ENCODE measurements around the gene NUDT22. TPM values are rescaled to one million over a fixed set of nuclear protein-coding genes. Genes with fewer than 3 reads are reported as not detected.

The NUDT22 gene
- total RNA-seq, 1 experiment from 2014 or later, result 72.4 TPM

- TF ChIP-seq, protein P1, sequence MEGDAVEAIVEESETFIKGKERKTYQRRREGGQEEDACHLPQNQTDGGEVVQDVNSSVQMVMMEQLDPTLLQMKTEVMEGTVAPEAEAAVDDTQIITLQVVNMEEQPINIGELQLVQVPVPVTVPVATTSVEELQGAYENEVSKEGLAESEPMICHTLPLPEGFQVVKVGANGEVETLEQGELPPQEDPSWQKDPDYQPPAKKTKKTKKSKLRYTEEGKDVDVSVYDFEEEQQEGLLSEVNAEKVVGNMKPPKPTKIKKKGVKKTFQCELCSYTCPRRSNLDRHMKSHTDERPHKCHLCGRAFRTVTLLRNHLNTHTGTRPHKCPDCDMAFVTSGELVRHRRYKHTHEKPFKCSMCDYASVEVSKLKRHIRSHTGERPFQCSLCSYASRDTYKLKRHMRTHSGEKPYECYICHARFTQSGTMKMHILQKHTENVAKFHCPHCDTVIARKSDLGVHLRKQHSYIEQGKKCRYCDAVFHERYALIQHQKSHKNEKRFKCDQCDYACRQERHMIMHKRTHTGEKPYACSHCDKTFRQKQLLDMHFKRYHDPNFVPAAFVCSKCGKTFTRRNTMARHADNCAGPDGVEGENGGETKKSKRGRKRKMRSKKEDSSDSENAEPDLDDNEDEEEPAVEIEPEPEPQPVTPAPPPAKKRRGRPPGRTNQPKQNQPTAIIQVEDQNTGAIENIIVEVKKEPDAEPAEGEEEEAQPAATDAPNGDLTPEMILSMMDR (conservative IDR thresholded peaks at IDR 0.05; ENCODE audit: low read depth, low read length), result no peak
- no peak for TF ChIP-seq EZH2 (IDR thresholded peaks at IDR 0.05; ENCODE audit: borderline replicate concordance, low read depth, low read length, poor library complexity, severe bottlenecking)
- peaks cover 20% of the 10 kb centered on the region for H3K4me1 ChIP-seq (ENCODE audit: insufficient read depth, low read length, poor library complexity, severe bottlenecking)
- H3K9me3 ChIP-seq (ENCODE audit: low read depth, low read length, poor library complexity, severe bottlenecking), result no peaks in the 10 kb centered on the region
- no peak for DNase-seq (ENCODE audit: low spot score)
- no peaks in the 10 kb centered on the region for H3K36me3 ChIP-seq (ENCODE audit: insufficient read depth, low read length, poor library complexity, severe bottlenecking)
- BruUV-seq (replicated peaks), result no TSS peak
- H3K27me3 ChIP-seq (replicated peaks; ENCODE audit: insufficient read depth, low read depth, low read length, poor library complexity), result no peaks in the 10 kb centered on the region
- intact Hi-C loops (cut with micrococcal nuclease; ENCODE audit: unreplicated experiment), result no loop called here
- POLR2A ChIA-PET (ENCODE audit: low non-redundant PET), result no interaction called here
- no peak overlapping the region for H3K4me3 ChIP-seq (ENCODE audit: low read depth, low read length, poor library complexity, severe bottlenecking)
- H3K27ac ChIP-seq (ENCODE audit: low read depth, low read length, poor library complexity, severe bottlenecking), result no peak overlapping the region
- CTCF ChIA-PET, result no interaction called here
These were observed 47.0 kb upstream of the NUDT22 start for GRCh38 chr11:64178951-64179639.

- POLR2A ChIA-PET (ENCODE audit: low non-redundant PET), result interaction anchor here (0.6 kb wide), 1 partner anchor 24 kb away, joined by 4 read pairs; no protein-coding TSS in a partner anchor
- DNase-seq (ENCODE audit: low spot score), result no peak
- H3K4me1 ChIP-seq (ENCODE audit: insufficient read depth, low read length, poor library complexity, severe bottlenecking), result peaks cover 20% of the 10 kb centered on the region
- no peaks in the 10 kb centered on the region for H3K27me3 ChIP-seq (replicated peaks; ENCODE audit: insufficient read depth, low read depth, low read length, poor library complexity)
- H3K4me3 ChIP-seq (ENCODE audit: low read depth, low read length, poor library complexity, severe bottlenecking), result no peak overlapping the region
- intact Hi-C loops (cut with micrococcal nuclease; ENCODE audit: unreplicated experiment), result no loop called here
- BruUV-seq (replicated peaks), result no TSS peak
- peak overlapping the region; percentile 24 for H3K27ac ChIP-seq (ENCODE audit: low read depth, low read length, poor library complexity, severe bottlenecking)
- TF ChIP-seq, protein P1 (conservative IDR thresholded peaks at IDR 0.05; ENCODE audit: low read depth, low read length), result no peak
- TF ChIP-seq EZH2 (IDR thresholded peaks at IDR 0.05; ENCODE audit: borderline replicate concordance, low read depth, low read length, poor library complexity, severe bottlenecking), result no peak
- no peaks in the 10 kb centered on the region for H3K9me3 ChIP-seq (ENCODE audit: low read depth, low read length, poor library complexity, severe bottlenecking)
- H3K36me3 ChIP-seq (ENCODE audit: insufficient read depth, low read length, poor library complexity, severe bottlenecking), result no peaks in the 10 kb centered on the region
- CTCF ChIA-PET, result interaction anchor here (1.2 kb wide), 1 partner anchor 71 kb away, joined by 3 read pairs; no protein-coding TSS in a partner anchor
These were observed 45.2 kb upstream of the NUDT22 start for GRCh38 chr11:64180891-64181290.

GRCh38 chr11:64181506-64182411 lies 44.3 kb upstream of the NUDT22 start:
- no peaks in the 10 kb centered on the region for H3K9me3 ChIP-seq (ENCODE audit: low read depth, low read length, poor library complexity, severe bottlenecking)
- TF ChIP-seq EZH2 (IDR thresholded peaks at IDR 0.05; ENCODE audit: borderline replicate concordance, low read depth, low read length, poor library complexity, severe bottlenecking), result no peak
- TF ChIP-seq, protein P1 (conservative IDR thresholded peaks at IDR 0.05; ENCODE audit: low read depth, low read length), result no peak
- no peak overlapping the region for H3K4me3 ChIP-seq (ENCODE audit: low read depth, low read length, poor library complexity, severe bottlenecking)
- peak overlapping the region; percentile 24 for H3K27ac ChIP-seq (ENCODE audit: low read depth, low read length, poor library complexity, severe bottlenecking)
- intact Hi-C loops (cut with micrococcal nuclease; ENCODE audit: unreplicated experiment), result no loop called here
- POLR2A ChIA-PET (ENCODE audit: low non-redundant PET), result interaction anchor here (0.5 kb wide), 1 partner anchor 11 kb away, joined by 3 read pairs; no protein-coding TSS in a partner anchor
- CTCF ChIA-PET, result interaction anchor here (1.2 kb wide), 1 partner anchor 70 kb away, joined by 3 read pairs; no protein-coding TSS in a partner anchor
- no peaks in the 10 kb centered on the region for H3K27me3 ChIP-seq (replicated peaks; ENCODE audit: insufficient read depth, low read depth, low read length, poor library complexity)
- peak; percentile 83 for DNase-seq (ENCODE audit: low spot score)
- BruUV-seq (replicated peaks), result no TSS peak
- peaks cover 20% of the 10 kb centered on the region for H3K4me1 ChIP-seq (ENCODE audit: insufficient read depth, low read length, poor library complexity, severe bottlenecking)
- no peaks in the 10 kb centered on the region for H3K36me3 ChIP-seq (ENCODE audit: insufficient read depth, low read length, poor library complexity, severe bottlenecking)

Data from A673 (cell line).